ENCODE measurements around the gene GID4. TPM values are rescaled to one million over a fixed set of nuclear protein-coding genes. Genes with fewer than 3 reads are reported as not detected.
A peak's percentile ranks its signal among the peaks of the same experiment; 100 is the strongest.

The GID4 gene
- total and polyA plus RNA-seq, 2 of the 13 experiments (the other 11 are each of a cell fraction or from before 2014, with no cell fraction given), result 4.3 to 6.1 TPM

DNA sequence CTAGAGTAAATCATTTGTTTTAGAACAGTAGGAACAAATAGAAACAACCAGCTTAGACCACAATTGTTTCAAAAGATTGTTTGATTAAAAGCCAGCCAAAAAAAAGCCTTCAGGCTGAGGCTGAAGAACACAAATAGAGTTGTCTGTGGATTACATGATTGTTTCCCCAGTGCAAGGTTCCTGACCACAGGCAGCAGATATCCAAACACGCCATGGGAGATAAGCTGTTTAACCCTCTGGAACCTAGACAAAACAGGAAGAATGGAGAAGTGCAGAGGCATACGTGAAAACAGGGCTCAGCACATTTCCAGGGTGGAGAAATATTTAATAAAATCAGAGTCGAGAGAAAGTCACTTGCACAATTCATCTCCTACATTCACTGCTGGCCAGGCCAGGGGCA, 21.2 kb upstream of the GID4 start (continued):
- TF ChIP-seq, protein P1, sequence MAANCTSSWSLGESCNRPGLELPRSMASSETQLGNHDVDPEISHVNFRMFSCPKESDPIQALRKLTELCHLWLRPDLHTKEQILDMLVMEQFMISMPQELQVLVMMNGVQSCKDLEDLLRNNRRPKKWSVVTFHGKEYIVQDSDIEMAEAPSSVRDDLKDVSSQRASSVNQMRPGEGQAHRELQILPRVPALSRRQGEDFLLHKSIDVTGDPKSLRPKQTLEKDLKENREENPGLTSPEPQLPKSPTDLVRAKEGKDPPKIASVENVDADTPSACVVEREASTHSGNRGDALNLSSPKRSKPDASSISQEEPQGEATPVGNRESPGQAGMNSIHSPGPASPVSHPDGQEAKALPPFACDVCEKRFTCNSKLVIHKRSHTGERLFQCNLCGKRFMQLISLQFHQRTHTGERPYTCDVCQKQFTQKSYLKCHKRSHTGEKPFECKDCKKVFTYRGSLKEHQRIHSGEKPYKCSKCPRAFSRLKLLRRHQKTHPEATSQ (CRISPR knock-in tag; IDR thresholded peaks at IDR 0.05; ENCODE audit: borderline replicate concordance), result no peak
- TF ChIP-seq SKI (IDR thresholded peaks at IDR 0.05; ENCODE audit: partially characterized antibody), result peak; percentile 79
- peak; percentile 27; the same call in 1 of the 2 replicates for TF ChIP-seq ZNF644 (CRISPR knock-in tag; IDR thresholded peaks at IDR 0.05; ENCODE audit: low read depth)
- 0 out of 2 replicates have a peak, but pooled peaks have one; percentile 31 for TF ChIP-seq PITX1 (CRISPR knock-in tag; IDR thresholded peaks at IDR 0.05)
- TF ChIP-seq, protein P2, sequence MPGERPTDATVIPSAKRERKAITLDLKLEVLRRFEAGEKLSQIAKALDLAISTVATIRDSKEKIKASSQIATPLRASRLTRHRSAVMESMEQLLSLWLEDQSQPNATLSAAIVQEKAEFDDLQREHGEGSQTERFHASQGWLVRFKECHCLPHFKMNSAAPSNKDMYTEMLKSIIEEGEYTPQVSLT (CRISPR knock-in tag; IDR thresholded peaks at IDR 0.05; ENCODE audit: borderline replicate concordance, low read depth), result no peak
- peak; percentile 65; the same call in 1 of the 2 replicates for TF ChIP-seq MEIS1 (CRISPR knock-in tag; IDR thresholded peaks at IDR 0.05; ENCODE audit: borderline replicate concordance)
- TF ChIP-seq, protein P3, sequence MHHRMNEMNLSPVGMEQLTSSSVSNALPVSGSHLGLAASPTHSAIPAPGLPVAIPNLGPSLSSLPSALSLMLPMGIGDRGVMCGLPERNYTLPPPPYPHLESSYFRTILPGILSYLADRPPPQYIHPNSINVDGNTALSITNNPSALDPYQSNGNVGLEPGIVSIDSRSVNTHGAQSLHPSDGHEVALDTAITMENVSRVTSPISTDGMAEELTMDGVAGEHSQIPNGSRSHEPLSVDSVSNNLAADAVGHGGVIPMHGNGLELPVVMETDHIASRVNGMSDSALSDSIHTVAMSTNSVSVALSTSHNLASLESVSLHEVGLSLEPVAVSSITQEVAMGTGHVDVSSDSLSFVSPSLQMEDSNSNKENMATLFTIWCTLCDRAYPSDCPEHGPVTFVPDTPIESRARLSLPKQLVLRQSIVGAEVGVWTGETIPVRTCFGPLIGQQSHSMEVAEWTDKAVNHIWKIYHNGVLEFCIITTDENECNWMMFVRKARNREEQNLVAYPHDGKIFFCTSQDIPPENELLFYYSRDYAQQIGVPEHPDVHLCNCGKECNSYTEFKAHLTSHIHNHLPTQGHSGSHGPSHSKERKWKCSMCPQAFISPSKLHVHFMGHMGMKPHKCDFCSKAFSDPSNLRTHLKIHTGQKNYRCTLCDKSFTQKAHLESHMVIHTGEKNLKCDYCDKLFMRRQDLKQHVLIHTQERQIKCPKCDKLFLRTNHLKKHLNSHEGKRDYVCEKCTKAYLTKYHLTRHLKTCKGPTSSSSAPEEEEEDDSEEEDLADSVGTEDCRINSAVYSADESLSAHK (CRISPR knock-in tag; IDR thresholded peaks at IDR 0.05; ENCODE audit: borderline replicate concordance), result no peak
- peak; percentile 48; the same call in 1 of the 2 replicates for TF ChIP-seq KAT8 (CRISPR knock-in tag; IDR thresholded peaks at IDR 0.05)
- 0 out of 2 replicates have a peak, but pooled peaks have one; percentile 16 for TF ChIP-seq ERF (CRISPR knock-in tag; IDR thresholded peaks at IDR 0.05)
- no peak for TF ChIP-seq CHD4 (IDR thresholded peaks at IDR 0.05; ENCODE audit: borderline replicate concordance, low read length)
- TF ChIP-seq, protein P4, sequence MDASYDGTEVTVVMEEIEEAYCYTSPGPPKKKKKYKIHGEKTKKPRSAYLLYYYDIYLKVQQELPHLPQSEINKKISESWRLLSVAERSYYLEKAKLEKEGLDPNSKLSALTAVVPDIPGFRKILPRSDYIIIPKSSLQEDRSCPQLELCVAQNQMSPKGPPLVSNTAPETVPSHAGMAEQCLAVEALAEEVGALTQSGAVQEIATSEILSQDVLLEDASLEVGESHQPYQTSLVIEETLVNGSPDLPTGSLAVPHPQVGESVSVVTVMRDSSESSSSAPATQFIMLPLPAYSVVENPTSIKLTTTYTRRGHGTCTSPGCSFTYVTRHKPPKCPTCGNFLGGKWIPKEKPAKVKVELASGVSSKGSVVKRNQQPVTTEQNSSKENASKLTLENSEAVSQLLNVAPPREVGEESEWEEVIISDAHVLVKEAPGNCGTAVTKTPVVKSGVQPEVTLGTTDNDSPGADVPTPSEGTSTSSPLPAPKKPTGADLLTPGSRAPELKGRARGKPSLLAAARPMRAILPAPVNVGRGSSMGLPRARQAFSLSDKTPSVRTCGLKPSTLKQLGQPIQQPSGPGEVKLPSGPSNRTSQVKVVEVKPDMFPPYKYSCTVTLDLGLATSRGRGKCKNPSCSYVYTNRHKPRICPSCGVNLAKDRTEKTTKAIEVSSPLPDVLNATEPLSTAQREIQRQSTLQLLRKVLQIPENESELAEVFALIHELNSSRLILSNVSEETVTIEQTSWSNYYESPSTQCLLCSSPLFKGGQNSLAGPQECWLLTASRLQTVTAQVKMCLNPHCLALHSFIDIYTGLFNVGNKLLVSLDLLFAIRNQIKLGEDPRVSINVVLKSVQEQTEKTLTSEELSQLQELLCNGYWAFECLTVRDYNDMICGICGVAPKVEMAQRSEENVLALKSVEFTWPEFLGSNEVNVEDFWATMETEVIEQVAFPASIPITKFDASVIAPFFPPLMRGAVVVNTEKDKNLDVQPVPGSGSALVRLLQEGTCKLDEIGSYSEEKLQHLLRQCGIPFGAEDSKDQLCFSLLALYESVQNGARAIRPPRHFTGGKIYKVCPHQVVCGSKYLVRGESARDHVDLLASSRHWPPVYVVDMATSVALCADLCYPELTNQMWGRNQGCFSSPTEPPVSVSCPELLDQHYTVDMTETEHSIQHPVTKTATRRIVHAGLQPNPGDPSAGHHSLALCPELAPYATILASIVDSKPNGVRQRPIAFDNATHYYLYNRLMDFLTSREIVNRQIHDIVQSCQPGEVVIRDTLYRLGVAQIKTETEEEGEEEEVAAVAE (CRISPR knock-in tag; IDR thresholded peaks at IDR 0.05; ENCODE audit: borderline replicate concordance), result no peak
- TF ChIP-seq SIX1 (CRISPR knock-in tag; IDR thresholded peaks at IDR 0.05; ENCODE audit: borderline replicate concordance), result no peak
- no peak for TF ChIP-seq ZEB1 (IDR thresholded peaks at IDR 0.05; ENCODE audit: insufficient replicate concordance, low read depth)
- TF ChIP-seq ZNF350 (CRISPR knock-in tag; IDR thresholded peaks at IDR 0.05; ENCODE audit: borderline replicate concordance, low read depth), result no peak
- peak; percentile 38; the same call in 1 of the 2 replicates for TF ChIP-seq MIXL1 (CRISPR knock-in tag; IDR thresholded peaks at IDR 0.05)
- no peak for TF ChIP-seq EZH2 (conservative IDR thresholded peaks at IDR 0.05; ENCODE audit: low read depth, low read length)

Data from HepG2 (cell line).